ENCODE results near the gene EHD4.

EHD4 gene
- total RNA-seq: 52.4 to 99.1 (median 62.6) reads per million in 4 experiments

- peak; percentile 87 for DNase-seq
Measured at GRCh38 chr15:41972253-41973242, at the start of gene EHD4. Gene EHD4, minus strand, starts transcription at chr15:41972557. Its CDS starts 63 bp downstream, at chr15:41972494.

- no peak for DNase-seq
Measured at GRCh38 chr15:42021593-42021992, 49.2 kb upstream of the EHD4 start.

- no peak for DNase-seq
Measured at GRCh38 chr15:42020713-42021273, 48.4 kb upstream of the EHD4 start, which contains the start of gene PLA2G4E. Gene PLA2G4E, minus strand, starts transcription at chr15:42021042. Its CDS starts 12 bp downstream, at chr15:42021030.

- DNase-seq: no peak
Measured at GRCh38 chr15:42018306-42019224, 46.2 kb upstream of the EHD4 start.

- no peak for DNase-seq
Measured at GRCh38 chr15:42016971-42017370, 44.6 kb upstream of the EHD4 start.

GRCh38 chr15:42014406-42014805 is 42.0 kb upstream of the EHD4 start:
- DNase-seq: no peak

GRCh38 chr15:42012928-42013482 is 40.6 kb upstream of the EHD4 start:
- DNase-seq: no peak

GRCh38 chr15:42012241-42012640 is 39.9 kb upstream of the EHD4 start:
- no peak for DNase-seq

GRCh38 chr15:42011074-42011473 is 38.7 kb upstream of the EHD4 start:
- no peak for DNase-seq

- DNase-seq: no peak
Measured at GRCh38 chr15:42010434-42010833, 38.1 kb upstream of the EHD4 start.

GRCh38 chr15:42009474-42009873 is 37.1 kb upstream of the EHD4 start:
- no peak for DNase-seq

GRCh38 chr15:42009022-42009421 is 36.7 kb upstream of the EHD4 start:
- DNase-seq: no peak

- no peak for DNase-seq
Measured at GRCh38 chr15:42007386-42007785, 35.0 kb upstream of the EHD4 start.

GRCh38 chr15:42002333-42002732 is 30.0 kb upstream of the EHD4 start:
- DNase-seq: no peak

- no peak for DNase-seq
Measured at GRCh38 chr15:42001236-42001635, 28.9 kb upstream of the EHD4 start.

- DNase-seq: no peak
Measured at GRCh38 chr15:41999290-42000285, 27.2 kb upstream of the EHD4 start.

- no peak for DNase-seq
Measured at GRCh38 chr15:41997845-41998244, 25.5 kb upstream of the EHD4 start.

- DNase-seq: no peak
Measured at GRCh38 chr15:41996921-41997592, 24.7 kb upstream of the EHD4 start.

- no peak for DNase-seq
Measured at GRCh38 chr15:41996376-41996775, 24.0 kb upstream of the EHD4 start.

GRCh38 chr15:41995476-41995855 is 23.1 kb upstream of the EHD4 start:
- DNase-seq: no peak

Measured in effector CD8-positive, alpha-beta T cell (primary cell).